Measurements from ENCODE around the gene GLDC. TPM values are rescaled to one million over a fixed set of nuclear protein-coding genes. Genes with fewer than 3 reads are reported as not detected.

The GLDC gene
- total and polyA plus RNA-seq, 4 donors, result 26.7 to 102 (median 59.3) TPM

DNA sequence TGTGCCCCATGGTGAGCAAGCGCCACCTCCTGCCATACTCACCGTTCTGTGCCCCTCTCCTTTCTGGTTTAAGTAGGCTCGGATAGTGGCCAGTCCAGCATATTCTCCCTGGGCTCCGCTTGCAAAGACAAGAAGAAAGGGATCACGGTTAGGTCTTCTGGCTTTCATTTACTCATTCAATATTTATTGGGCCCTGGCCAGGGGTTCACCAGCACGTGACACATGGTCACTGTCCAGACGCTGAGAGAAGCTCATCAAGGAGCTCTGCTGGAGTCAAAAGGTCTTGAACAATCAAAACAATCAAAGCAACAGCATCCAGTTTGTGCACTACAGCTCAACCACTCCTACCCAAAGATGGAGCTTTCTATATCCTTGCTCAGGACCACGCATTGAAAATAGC, 80.2 kb downstream of the GLDC start:
- Histone ChIP-seq H3K36me3 (ENCODE audit: control insufficient read depth in 4 of 4, insufficient read depth in 3 of 4, low read depth in 1 of 4, low read length in 3 of 4) (peaks cover 3 to 45% (median 34%) of the 10 kb centered on the region in 4 donors), H3K27ac (ENCODE audit: low read depth in 1 of 2, low read length in 2 of 2) (no peak overlapping the region), H3K4me1 (ENCODE audit: control insufficient read depth in 4 of 4, insufficient read depth in 4 of 4, low read length in 3 of 4) (no peaks in the 10 kb centered on the region), H3K4me3 (ENCODE audit: low read depth in 1 of 3, low read length in 3 of 3) (no peak overlapping the region), H3K9me3 (ENCODE audit: control insufficient read depth in 4 of 4, low read length in 3 of 4) (no peaks in the 10 kb centered on the region), H3K27me3 (ENCODE audit: control insufficient read depth in 4 of 4, insufficient read depth in 4 of 4, low read length in 3 of 4) (no peaks in the 10 kb centered on the region), H3K9ac (ENCODE audit: low read depth in 1 of 2, low read length in 2 of 2) (no peak overlapping the region)
- WGBS, result 69% methylated on average over 8 of the region's 8 CpGs
- no peak for DNase-seq (ENCODE audit: low spot score)
- TF ChIP-seq SP1 (IDR thresholded peaks at IDR 0.05) (no peak), GABPA (IDR thresholded peaks at IDR 0.05 in 1 of 2, conservative IDR thresholded peaks at IDR 0.05 in 1 of 2) (no peak), ZBTB33 (IDR thresholded peaks at IDR 0.05) (no peak), HNF4G (IDR thresholded peaks at IDR 0.05) (no peak), NR2F2 (IDR thresholded peaks at IDR 0.05) (no peak), EGR1 (IDR thresholded peaks at IDR 0.05; ENCODE audit: low read depth in 2 of 2) (no peak), RXRA (IDR thresholded peaks at IDR 0.05) (no peak), TAF1 (conservative IDR thresholded peaks at IDR 0.05) (no peak), CTCF (IDR thresholded peaks at IDR 0.05; ENCODE audit: low read depth, low read length, missing input control) (no peak)
- TF ChIP-seq, protein P1, sequence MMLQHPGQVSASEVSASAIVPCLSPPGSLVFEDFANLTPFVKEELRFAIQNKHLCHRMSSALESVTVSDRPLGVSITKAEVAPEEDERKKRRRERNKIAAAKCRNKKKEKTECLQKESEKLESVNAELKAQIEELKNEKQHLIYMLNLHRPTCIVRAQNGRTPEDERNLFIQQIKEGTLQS (IDR thresholded peaks at IDR 0.05), result no peak

GRCh38 chr9:6564868-6565267, 80.7 kb downstream of the GLDC start:
- Histone ChIP-seq H3K4me1 (ENCODE audit: control insufficient read depth in 4 of 4, insufficient read depth in 4 of 4, low read length in 3 of 4) (no peaks in the 10 kb centered on the region), H3K27ac (ENCODE audit: low read depth in 1 of 2, low read length in 2 of 2) (no peak overlapping the region), H3K9ac (ENCODE audit: low read depth in 1 of 2, low read length in 2 of 2) (no peak overlapping the region), H3K27me3 (ENCODE audit: control insufficient read depth in 4 of 4, insufficient read depth in 4 of 4, low read length in 3 of 4) (no peaks in the 10 kb centered on the region), H3K36me3 (ENCODE audit: control insufficient read depth in 4 of 4, insufficient read depth in 3 of 4, low read depth in 1 of 4, low read length in 3 of 4) (peaks cover 3 to 49% (median 36%) of the 10 kb centered on the region in 4 donors), H3K4me3 (ENCODE audit: low read depth in 1 of 3, low read length in 3 of 3) (no peak overlapping the region), H3K9me3 (ENCODE audit: control insufficient read depth in 4 of 4, low read length in 3 of 4) (no peaks in the 10 kb centered on the region)
- DNase-seq (ENCODE audit: low spot score), result no peak
- 69% methylated on average over 3 of the region's 3 CpGs for WGBS
- no peak for TF ChIP-seq JUND (IDR thresholded peaks at IDR 0.05)
- no peak for TF ChIP-seq NR2F2 (IDR thresholded peaks at IDR 0.05)
- no peak for TF ChIP-seq REST (IDR thresholded peaks at IDR 0.05)
- no peak for TF ChIP-seq FOXA2 (IDR thresholded peaks at IDR 0.05)
- TF ChIP-seq HNF4A (conservative IDR thresholded peaks at IDR 0.05), result no peak
- TF ChIP-seq EGR1 (IDR thresholded peaks at IDR 0.05; ENCODE audit: low read depth in 2 of 2), result no peak
- TF ChIP-seq GABPA (IDR thresholded peaks at IDR 0.05 in 1 of 2, conservative IDR thresholded peaks at IDR 0.05 in 1 of 2), result no peak
- TF ChIP-seq, protein P2, sequence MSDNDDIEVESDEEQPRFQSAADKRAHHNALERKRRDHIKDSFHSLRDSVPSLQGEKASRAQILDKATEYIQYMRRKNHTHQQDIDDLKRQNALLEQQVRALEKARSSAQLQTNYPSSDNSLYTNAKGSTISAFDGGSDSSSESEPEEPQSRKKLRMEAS (IDR thresholded peaks at IDR 0.05), result no peak
- TF ChIP-seq FOXA1 (IDR thresholded peaks at IDR 0.05), result no peak
- TF ChIP-seq RAD21 (IDR thresholded peaks at IDR 0.05), result no peak
- no peak for TF ChIP-seq HNF4G (IDR thresholded peaks at IDR 0.05)
- no peak for TF ChIP-seq YY1 (IDR thresholded peaks at IDR 0.05)
- TF ChIP-seq RXRA (IDR thresholded peaks at IDR 0.05), result no peak
- no peak for TF ChIP-seq SP1 (IDR thresholded peaks at IDR 0.05)
- TF ChIP-seq CTCF (IDR thresholded peaks at IDR 0.05; ENCODE audit: low read depth, low read length, missing input control), result no peak
- TF ChIP-seq, protein P1 (IDR thresholded peaks at IDR 0.05), result no peak
- TF ChIP-seq ZBTB33 (IDR thresholded peaks at IDR 0.05), result no peak
- TF ChIP-seq TAF1 (conservative IDR thresholded peaks at IDR 0.05), result no peak

All from liver (tissue), 9 donors.